CD4-positive, alpha-beta T cell treated with Interferon alpha-2 for 1 hour (primary cell): ENCODE data around the gene CAMTA1.
A peak's percentile ranks its signal among the peaks of the same experiment; 100 is the strongest.
"Not testable (repeated sequence)": the region's sequence is repeated elsewhere in the genome, so short reads cannot be mapped to it uniquely, and the experiment has no call there.

Experiments used
- DNase-seq, 2 donors: peaks; one replicate each; pipeline ENCODE4 v3.0.0-alpha.2; 2020 to 2022

CAMTA1 gene

DNA sequence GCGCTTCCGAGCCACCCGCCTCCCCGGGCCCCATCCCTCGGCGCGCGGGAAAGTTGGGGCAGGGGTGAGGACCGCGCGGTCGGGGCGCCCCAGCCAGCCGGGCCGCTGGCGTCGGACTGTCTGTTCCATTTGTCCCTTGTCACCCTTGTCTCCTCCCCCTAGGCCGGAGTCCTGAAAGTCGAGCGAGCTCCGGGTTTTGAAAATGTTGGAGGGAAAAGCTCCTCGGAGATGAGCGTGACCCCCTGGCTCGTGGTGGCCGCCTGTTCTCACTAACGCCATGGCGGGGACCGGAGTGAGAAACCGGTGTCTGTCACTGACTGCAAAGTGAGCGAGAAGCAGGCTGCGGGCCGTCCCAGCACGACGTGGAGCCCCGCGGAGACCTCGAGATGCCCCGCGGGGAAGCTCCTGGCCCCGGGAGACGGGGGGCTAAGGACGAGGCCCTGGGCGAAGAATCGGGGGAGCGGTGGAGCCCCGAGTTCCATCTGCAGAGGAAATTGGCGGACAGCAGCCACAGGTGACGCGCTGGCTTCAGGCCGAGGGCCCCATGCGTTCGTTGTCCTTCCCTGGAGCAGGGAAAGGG lies 999.3 kb downstream of the CAMTA1 start:
- no peak for DNase-seq

DNA sequence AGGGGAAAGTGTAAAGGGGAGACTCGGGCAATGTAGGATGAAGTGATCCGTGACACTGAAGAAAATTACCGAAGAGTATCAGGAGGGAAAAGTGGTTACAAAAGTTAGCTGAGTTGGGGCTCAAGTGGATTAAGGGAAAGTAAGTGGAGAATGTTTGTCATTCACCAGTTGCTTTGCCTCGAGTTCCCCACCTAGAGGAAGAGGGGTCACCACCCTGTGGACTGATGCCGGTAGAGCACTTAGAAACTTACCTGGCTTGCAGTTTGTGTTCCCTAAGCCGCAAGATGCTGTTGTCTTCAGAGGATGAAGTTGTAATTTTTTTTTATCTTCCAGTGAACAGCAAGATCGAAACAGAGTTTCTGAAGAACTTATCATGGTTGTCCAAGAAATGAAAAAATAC lies 999.9 kb downstream of the CAMTA1 start:
- no peak for DNase-seq

- no peak for DNase-seq
Measured at GRCh38 chr1:7786795-7787194, 1001.5 kb downstream of the CAMTA1 start.

DNA sequence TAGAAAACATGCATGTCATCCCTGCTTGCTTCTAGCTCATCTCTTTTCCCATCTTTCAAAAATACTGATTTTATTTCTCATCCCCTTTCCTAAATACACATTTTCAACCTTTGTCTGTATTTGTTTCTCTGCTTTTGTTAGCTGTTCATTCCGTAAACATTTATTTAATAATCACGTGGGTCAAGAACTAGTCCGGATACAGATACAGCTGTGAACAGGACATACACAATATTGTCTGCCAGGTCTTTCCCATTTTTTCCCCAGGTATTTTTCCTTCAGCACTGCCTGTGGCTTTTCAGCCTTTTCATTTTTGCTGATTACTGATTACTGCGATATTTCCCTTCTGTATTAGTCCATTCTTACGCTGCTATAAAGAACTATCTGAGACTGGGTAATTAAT lies 1004.6 kb downstream of the CAMTA1 start:
- no peak for DNase-seq

- not testable (repeated sequence) for DNase-seq
Measured at GRCh38 chr1:7791027-7791426, 1005.8 kb downstream of the CAMTA1 start.

- no peak for DNase-seq
Measured at GRCh38 chr1:7795406-7795805, 1010.2 kb downstream of the CAMTA1 start.

GRCh38 chr1:7805460-7805859 lies 1020.2 kb downstream of the CAMTA1 start:
- no peak for DNase-seq

DNA sequence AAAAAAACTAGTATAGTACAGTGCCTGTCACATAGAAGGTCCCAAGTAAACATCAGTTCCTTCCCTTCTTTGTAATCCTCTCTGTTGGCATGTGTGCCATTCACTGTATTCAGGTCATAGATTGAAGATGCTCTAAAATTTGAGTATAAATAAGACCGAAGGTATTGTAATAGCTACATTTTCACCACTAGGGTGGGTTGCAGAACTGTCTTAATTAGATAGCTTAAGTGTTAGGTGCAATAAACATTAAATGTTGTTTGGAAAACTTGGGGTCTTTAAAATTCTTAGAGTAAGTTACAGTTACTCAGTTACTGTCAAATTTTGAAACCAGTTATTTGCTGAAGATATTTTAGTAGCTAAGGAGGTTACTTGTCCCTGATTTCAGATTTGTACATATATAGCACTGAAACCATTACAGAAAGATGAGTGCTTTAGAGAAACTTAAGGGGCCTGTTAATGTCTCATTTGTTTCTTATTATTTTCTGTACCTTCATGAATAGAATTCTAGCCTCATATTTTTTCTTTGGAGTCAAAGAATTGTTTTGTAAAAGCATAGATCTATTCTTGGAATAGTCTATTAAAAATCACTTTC lies 1023.1 kb downstream of the CAMTA1 start:
- DNase-seq, result peak in 1 of 2 donors; percentile 41

DNA sequence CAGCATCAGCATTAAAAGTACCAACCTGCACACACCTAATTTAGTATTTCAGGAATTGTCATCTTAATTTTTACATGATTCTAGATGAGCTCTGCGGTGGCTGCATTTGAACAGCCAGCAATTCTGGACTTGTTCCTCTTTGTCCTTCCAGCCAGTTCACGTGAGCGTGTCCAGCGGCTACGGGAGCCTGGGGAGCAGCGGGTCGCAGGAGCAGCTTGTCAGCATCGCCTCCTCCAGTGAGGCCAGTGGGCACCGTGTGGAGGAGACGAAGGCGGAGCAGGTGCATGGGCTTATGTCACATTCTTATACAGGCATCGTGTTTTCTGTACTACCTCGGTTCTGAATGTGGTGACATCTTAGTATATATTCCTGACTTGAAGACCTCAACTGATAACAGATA lies 1024.5 kb downstream of the CAMTA1 start:
- no peak for DNase-seq

GRCh38 chr1:7810395-7810794 lies 1025.1 kb downstream of the CAMTA1 start:
- DNase-seq, result peak in 1 of 2 donors; percentile 9

- no peak for DNase-seq
Measured at GRCh38 chr1:7811476-7811875, 1026.2 kb downstream of the CAMTA1 start.

- DNase-seq, result no peak
Measured at GRCh38 chr1:7813677-7814373, 1028.6 kb downstream of the CAMTA1 start.
